ENCODE results near the gene SLC22A2. TPM values are rescaled to one million over a fixed set of nuclear protein-coding genes. Genes with fewer than 3 reads are reported as not detected.

Gene SLC22A2
- total and polyA plus RNA-seq, 9 of the 15 experiments (the other 6 are each of a cell fraction or from before 2014, with no cell fraction given), result not detected

DNA sequence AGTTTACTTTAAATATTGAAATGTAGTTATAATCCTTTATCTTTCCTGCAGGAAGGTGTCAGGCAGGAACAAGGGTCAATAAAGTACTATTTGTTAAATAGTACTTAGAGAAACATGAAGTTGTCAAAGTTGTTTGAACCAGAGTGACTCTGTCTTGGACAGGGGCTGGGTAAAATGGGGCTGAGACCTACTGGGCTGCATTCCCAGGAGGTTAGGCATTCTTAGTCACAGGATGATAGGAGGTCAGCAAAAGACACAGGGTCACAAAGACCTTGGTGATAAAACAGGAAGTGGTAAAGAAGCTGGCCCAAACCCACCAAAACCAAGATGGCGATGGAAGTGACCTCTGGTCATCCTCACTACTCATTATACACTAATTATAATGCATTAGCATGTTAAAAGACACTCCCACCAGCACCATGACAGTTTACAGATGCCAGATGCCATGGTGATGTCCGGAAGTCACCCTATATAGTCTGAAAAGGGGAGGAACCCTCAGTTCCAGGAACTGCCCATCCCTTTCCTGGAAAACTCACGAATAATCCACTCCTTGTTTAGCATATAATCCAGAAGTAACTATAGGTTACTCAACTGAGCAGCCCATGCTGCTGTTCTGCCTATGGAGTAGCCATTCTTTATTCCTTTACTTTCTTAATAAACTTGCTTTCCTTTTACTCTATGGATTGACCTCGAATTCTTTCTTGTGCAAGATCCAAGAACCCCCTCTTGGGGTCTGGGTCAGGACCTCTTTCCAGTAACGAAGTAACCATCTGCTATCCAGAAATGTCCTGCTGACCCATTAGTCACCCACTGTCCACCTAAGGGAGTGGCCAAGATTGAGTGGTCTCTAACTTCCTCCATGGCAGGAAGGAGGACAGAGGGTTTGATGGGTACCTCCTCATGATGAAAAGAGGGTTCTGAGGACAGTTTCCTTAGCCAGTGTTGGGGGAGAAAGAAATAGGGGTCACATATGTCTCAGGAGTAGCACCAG lies 19.6 kb downstream of the SLC22A2 start (continued):
- TF ChIP-seq, protein P1, sequence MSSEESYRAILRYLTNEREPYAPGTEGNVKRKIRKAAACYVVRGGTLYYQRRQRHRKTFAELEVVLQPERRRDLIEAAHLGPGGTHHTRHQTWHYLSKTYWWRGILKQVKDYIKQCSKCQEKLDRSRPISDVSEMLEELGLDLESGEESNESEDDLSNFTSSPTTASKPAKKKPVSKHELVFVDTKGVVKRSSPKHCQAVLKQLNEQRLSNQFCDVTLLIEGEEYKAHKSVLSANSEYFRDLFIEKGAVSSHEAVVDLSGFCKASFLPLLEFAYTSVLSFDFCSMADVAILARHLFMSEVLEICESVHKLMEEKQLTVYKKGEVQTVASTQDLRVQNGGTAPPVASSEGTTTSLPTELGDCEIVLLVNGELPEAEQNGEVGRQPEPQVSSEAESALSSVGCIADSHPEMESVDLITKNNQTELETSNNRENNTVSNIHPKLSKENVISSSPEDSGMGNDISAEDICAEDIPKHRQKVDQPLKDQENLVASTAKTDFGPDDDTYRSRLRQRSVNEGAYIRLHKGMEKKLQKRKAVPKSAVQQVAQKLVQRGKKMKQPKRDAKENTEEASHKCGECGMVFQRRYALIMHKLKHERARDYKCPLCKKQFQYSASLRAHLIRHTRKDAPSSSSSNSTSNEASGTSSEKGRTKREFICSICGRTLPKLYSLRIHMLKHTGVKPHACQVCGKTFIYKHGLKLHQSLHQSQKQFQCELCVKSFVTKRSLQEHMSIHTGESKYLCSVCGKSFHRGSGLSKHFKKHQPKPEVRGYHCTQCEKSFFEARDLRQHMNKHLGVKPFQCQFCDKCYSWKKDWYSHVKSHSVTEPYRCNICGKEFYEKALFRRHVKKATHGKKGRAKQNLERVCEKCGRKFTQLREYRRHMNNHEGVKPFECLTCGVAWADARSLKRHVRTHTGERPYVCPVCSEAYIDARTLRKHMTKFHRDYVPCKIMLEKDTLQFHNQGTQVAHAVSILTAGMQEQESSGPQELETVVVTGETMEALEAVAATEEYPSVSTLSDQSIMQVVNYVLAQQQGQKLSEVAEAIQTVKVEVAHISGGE (CRISPR knock-in tag; IDR thresholded peaks at IDR 0.05), result peak in 1 of 3 experiments; percentile 57; a peak in 1 of 6 replicates
- TF ChIP-seq ZBTB1 (CRISPR knock-in tag; IDR thresholded peaks at IDR 0.05; ENCODE audit: borderline replicate concordance, low read depth) (no peak), ZNF75A (CRISPR knock-in tag; IDR thresholded peaks at IDR 0.05) (no peak), CHCHD3 (CRISPR knock-in tag; IDR thresholded peaks at IDR 0.05) (no peak), FOSL1 (tag; conservative IDR thresholded peaks at IDR 0.05) (peak; percentile 84), GTF2A2 (tag; IDR thresholded peaks at IDR 0.05) (no peak), STAT5A (IDR thresholded peaks at IDR 0.05; ENCODE audit: borderline replicate concordance, low read length) (peak; percentile 66), ZFP36 (IDR thresholded peaks at IDR 0.05; ENCODE audit: low read depth, low read length, partially characterized antibody) (no peak), RFX5 (IDR thresholded peaks at IDR 0.05; ENCODE audit: low read depth, low read length) (no peak), JUNB (CRISPR knock-in tag; conservative IDR thresholded peaks at IDR 0.05) (no peak), MTF1 (CRISPR knock-in tag; IDR thresholded peaks at IDR 0.05; ENCODE audit: borderline replicate concordance) (no peak), ESRRA (IDR thresholded peaks at IDR 0.05; ENCODE audit: borderline replicate concordance, low read depth) (peak; percentile 97), RBBP5 (IDR thresholded peaks at IDR 0.05; ENCODE audit: borderline replicate concordance, insufficient read depth, low read length, poor library complexity, severe bottlenecking) (no peak)
- TF ChIP-seq, protein P2, sequence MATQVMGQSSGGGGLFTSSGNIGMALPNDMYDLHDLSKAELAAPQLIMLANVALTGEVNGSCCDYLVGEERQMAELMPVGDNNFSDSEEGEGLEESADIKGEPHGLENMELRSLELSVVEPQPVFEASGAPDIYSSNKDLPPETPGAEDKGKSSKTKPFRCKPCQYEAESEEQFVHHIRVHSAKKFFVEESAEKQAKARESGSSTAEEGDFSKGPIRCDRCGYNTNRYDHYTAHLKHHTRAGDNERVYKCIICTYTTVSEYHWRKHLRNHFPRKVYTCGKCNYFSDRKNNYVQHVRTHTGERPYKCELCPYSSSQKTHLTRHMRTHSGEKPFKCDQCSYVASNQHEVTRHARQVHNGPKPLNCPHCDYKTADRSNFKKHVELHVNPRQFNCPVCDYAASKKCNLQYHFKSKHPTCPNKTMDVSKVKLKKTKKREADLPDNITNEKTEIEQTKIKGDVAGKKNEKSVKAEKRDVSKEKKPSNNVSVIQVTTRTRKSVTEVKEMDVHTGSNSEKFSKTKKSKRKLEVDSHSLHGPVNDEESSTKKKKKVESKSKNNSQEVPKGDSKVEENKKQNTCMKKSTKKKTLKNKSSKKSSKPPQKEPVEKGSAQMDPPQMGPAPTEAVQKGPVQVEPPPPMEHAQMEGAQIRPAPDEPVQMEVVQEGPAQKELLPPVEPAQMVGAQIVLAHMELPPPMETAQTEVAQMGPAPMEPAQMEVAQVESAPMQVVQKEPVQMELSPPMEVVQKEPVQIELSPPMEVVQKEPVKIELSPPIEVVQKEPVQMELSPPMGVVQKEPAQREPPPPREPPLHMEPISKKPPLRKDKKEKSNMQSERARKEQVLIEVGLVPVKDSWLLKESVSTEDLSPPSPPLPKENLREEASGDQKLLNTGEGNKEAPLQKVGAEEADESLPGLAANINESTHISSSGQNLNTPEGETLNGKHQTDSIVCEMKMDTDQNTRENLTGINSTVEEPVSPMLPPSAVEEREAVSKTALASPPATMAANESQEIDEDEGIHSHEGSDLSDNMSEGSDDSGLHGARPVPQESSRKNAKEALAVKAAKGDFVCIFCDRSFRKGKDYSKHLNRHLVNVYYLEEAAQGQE (IDR thresholded peaks at IDR 0.05; ENCODE audit: borderline replicate concordance), result 0 out of 2 replicates have a peak, but pooled peaks have one; percentile 19
- TF ChIP-seq, protein P2 (CRISPR knock-in tag; IDR thresholded peaks at IDR 0.05; ENCODE audit: low read depth), result no peak

Data from K562 (cell line).